Testis (tissue), 3 donors: ENCODE data around the gene UTS2. TPM values are rescaled to one million over a fixed set of nuclear protein-coding genes. Genes with fewer than 3 reads are reported as not detected.

ENCODE experiments used
- DNase-seq: peaks from one replicate; pipeline ENCODE4 v3.0.0-alpha.2; 2019
- H3K27ac ChIP-seq, 2 donors: fragments of 200-600 bp; sonication (generic); one replicate each; pipeline ENCODE4 v1.5.1; 2019
- H3K27me3 ChIP-seq: fragments of 200-600 bp; sonication (generic); one replicate; pipeline ENCODE4 v1.5.1; 2019
- H3K36me3 ChIP-seq: fragments of 200-600 bp; sonication (generic); one replicate; pipeline ENCODE4 v1.5.1; 2017; ENCODE audit warnings: low read depth; ENCODE audit errors: missing control alignments
- H3K4me1 ChIP-seq: fragments of 200-600 bp; sonication (generic); one replicate; pipeline ENCODE4 v1.5.1; 2019
- H3K4me3 ChIP-seq, 2 donors: fragments of 200-600 bp; sonication (generic); one replicate each; pipeline ENCODE4 v1.5.1; 2017 to 2019
- H3K9me3 ChIP-seq: fragments of 200-600 bp; sonication (generic); one replicate; pipeline ENCODE4 v1.5.1; 2017
- POLR2A ChIP-seq: fragments of 450-650 bp; IDR thresholded peaks from one replicate; pipeline ENCODE4 v1.6.1; 2017; ENCODE audit warnings: antibody characterized with exemption, mild to moderate bottlenecking, moderate library complexity
- WGBS, 2 donors: methylation state at CpG; one replicate each; pipeline ENCODE4 v1.1.5; 2018; 5-methylcytosine and 5-hydroxymethylcytosine counted together
- intact Hi-C: fragments of 100-400 bp; cut with DNase I; formaldehyde crosslinking; loops from one replicate; pipeline ENCODE4 v1.15.1; 2023; ENCODE audit warnings: low total_unique reads
- polyA plus RNA-seq: library from polyadenylated mRNA; stranded (reverse); fragments of 350-450 nt; fragmentation: Illumina TruSeq; extraction: RNeasy Lipid Tissue Mini Kit (QIAGEN cat#74804); gene quantifications from one replicate; pipeline ENCODE4 v1.2.3, GENCODE V29; 2014; ENCODE audit warnings: low read depth, low replicate concordance; ENCODE audit not compliant: insufficient read depth
- total RNA-seq, 2 donors: library from RNA; depleted of rRNA; stranded (reverse); fragments of >200 nt; gene quantifications; one replicate each; pipeline ENCODE4 v1.2.3, GENCODE V29; 2016
- TF ChIP-seq, protein P1 (sequence below), 3 experiments: fragments of 450-650 bp in 2 of 3; fragments of 200-600 bp in 1 of 3; sonication (generic) in 1 of 3; IDR thresholded peaks; one replicate each; pipeline ENCODE4 v1.5.1; 2016 to 2019; ENCODE audit warnings: antibody characterized with exemption in 3 of 3, mild to moderate bottlenecking in 2 of 3, moderate library complexity in 1 of 3

UTS2 gene
- total and polyA plus RNA-seq, 3 donors from 2014 or later = 1.1 TPM; not detected in 2

DNA sequence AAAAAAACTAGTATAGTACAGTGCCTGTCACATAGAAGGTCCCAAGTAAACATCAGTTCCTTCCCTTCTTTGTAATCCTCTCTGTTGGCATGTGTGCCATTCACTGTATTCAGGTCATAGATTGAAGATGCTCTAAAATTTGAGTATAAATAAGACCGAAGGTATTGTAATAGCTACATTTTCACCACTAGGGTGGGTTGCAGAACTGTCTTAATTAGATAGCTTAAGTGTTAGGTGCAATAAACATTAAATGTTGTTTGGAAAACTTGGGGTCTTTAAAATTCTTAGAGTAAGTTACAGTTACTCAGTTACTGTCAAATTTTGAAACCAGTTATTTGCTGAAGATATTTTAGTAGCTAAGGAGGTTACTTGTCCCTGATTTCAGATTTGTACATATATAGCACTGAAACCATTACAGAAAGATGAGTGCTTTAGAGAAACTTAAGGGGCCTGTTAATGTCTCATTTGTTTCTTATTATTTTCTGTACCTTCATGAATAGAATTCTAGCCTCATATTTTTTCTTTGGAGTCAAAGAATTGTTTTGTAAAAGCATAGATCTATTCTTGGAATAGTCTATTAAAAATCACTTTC, 44.5 kb downstream of the UTS2 start:
- no peak for DNase-seq
- no peaks in the 10 kb centered on the region for H3K36me3 ChIP-seq
- no peak overlapping the region for H3K27ac ChIP-seq
- no peaks in the 10 kb centered on the region for H3K27me3 ChIP-seq
- no peaks in the 10 kb centered on the region for H3K9me3 ChIP-seq
- no peaks in the 10 kb centered on the region for H3K4me1 ChIP-seq
- intact Hi-C loops = no loop called here
- WGBS, 2 donors = 55 to 59% methylated on average over 1 of the region's 1 CpG
- TF ChIP-seq POLR2A = no peak
- TF ChIP-seq, protein P1, sequence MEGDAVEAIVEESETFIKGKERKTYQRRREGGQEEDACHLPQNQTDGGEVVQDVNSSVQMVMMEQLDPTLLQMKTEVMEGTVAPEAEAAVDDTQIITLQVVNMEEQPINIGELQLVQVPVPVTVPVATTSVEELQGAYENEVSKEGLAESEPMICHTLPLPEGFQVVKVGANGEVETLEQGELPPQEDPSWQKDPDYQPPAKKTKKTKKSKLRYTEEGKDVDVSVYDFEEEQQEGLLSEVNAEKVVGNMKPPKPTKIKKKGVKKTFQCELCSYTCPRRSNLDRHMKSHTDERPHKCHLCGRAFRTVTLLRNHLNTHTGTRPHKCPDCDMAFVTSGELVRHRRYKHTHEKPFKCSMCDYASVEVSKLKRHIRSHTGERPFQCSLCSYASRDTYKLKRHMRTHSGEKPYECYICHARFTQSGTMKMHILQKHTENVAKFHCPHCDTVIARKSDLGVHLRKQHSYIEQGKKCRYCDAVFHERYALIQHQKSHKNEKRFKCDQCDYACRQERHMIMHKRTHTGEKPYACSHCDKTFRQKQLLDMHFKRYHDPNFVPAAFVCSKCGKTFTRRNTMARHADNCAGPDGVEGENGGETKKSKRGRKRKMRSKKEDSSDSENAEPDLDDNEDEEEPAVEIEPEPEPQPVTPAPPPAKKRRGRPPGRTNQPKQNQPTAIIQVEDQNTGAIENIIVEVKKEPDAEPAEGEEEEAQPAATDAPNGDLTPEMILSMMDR (IDR thresholded peaks at IDR 0.05) = peak in 2 of 3 experiments; percentile 8 to 51
- H3K4me3 ChIP-seq = no peak overlapping the region

DNA sequence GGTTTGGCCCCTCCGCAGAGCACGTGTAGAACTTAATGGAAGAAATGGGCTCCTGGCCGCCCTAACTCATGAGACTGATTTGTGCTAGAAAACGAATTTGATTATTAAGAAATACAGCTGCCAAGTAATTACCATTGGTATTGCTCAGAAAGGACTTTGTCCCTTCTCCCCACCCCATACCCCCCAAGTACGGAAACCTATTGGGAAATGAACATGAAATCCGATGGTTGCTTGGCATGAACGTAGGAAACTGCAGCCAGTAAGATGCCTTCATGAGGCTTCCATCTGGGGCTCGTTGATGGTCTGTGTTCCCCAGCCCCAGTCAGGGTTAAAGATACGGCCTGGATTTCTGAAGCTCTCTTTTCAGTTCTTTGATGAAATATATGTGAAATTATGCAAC, 47.4 kb downstream of the UTS2 start:
- 86 to 93% methylated on average over 9 of the region's 9 CpGs for WGBS, 2 donors
- no peak for DNase-seq
- Histone ChIP-seq H3K27me3 (no peaks in the 10 kb centered on the region), H3K4me3 (no peak overlapping the region), H3K9me3 (no peaks in the 10 kb centered on the region), H3K36me3 (no peaks in the 10 kb centered on the region), H3K4me1 (no peaks in the 10 kb centered on the region), H3K27ac (no peak overlapping the region)
- intact Hi-C loops = no loop called here
- TF ChIP-seq POLR2A = no peak
- TF ChIP-seq, protein P1 (IDR thresholded peaks at IDR 0.05) = no peak

Other genes starting within 250 kb of the UTS2 start
- 10 to 100 TPM; 77.3 to 99.5 TPM for gene VAMP3, start 81.8 kb downstream of the UTS2 start, total RNA-seq
- 95.5 TPM for gene VAMP3, start 81.8 kb downstream of the UTS2 start, polyA plus RNA-seq
- gene PER3, start 68.8 kb downstream of the UTS2 start, total RNA-seq = 10 to 100 TPM; 32.7 to 40.8 TPM
- 15.4 TPM for gene PER3, start 68.8 kb downstream of the UTS2 start, polyA plus RNA-seq
- under 1 TPM; 0.06 to 0.08 TPM for gene TNFRSF9, start 87.8 kb upstream of the UTS2 start, total RNA-seq
- 0.24 TPM for gene TNFRSF9, start 87.8 kb upstream of the UTS2 start, polyA plus RNA-seq
- 100 to 1,000 TPM; 110 to 129 TPM for gene PARK7, start 108.6 kb upstream of the UTS2 start, total RNA-seq
- 281 TPM for gene PARK7, start 108.6 kb upstream of the UTS2 start, polyA plus RNA-seq
- 10 to 100 TPM; 43.3 to 47.9 TPM for gene ERRFI1, start 173.2 kb upstream of the UTS2 start, total RNA-seq
- gene ERRFI1, start 173.2 kb upstream of the UTS2 start, polyA plus RNA-seq = 27.3 TPM